WTC11 (cell line): ENCODE measurements around the gene CCDC80. TPM values are rescaled to one million over a fixed set of nuclear protein-coding genes. Genes with fewer than 3 reads are reported as not detected.

Source experiments
- ATAC-seq: fragments of 200-7000 bp; cut with Tn5 transposase; 2 replicates; pipeline ENCODE4 v1.10.0; 2021; ENCODE audit warnings: mild to moderate bottlenecking, moderate library complexity
- CTCF ChIA-PET: fragments of 300-600 bp; sonication (Branson Sonifier 250); formaldehyde crosslinking; loops from one replicate; lab custom pipeline; 2021; ENCODE audit warnings: antibody characterized with exemption; lab: Charles Lee
- POLR2A ChIA-PET: fragments of 350-600 bp; sonication (Branson Sonifier 250); formaldehyde crosslinking; loops from one replicate; lab custom pipeline; 2021; ENCODE audit warnings: antibody characterized with exemption; lab: Charles Lee
- DNase-seq: peaks from one replicate; pipeline ENCODE4 v3.0.0; 2021; ENCODE audit warnings: low spot score
- H3K27ac Mint-ChIP-seq: 2 replicates; pipeline ENCODE4 v1.8.0; 2021; ENCODE audit warnings: mixed read lengths
- H3K27me3 Mint-ChIP-seq: 2 replicates; pipeline ENCODE4 v1.8.0; 2021; ENCODE audit warnings: low read depth, mild to moderate bottlenecking, moderate library complexity, mixed read lengths
- H3K36me3 Mint-ChIP-seq: 2 replicates; pipeline ENCODE4 v1.8.0; 2021; ENCODE audit warnings: mixed read lengths
- H3K4me1 Mint-ChIP-seq: 2 replicates; pipeline ENCODE4 v1.8.0; 2022; ENCODE audit warnings: mixed read lengths
- H3K4me3 Mint-ChIP-seq: 2 replicates; pipeline ENCODE4 v1.8.0; 2021; ENCODE audit warnings: mild to moderate bottlenecking, moderate library complexity, mixed read lengths
- H3K9me3 Mint-ChIP-seq: 2 replicates; pipeline ENCODE4 v1.8.0; 2021; ENCODE audit warnings: mixed read lengths
- E2F1 ChIP-seq: sonication (generic); formaldehyde crosslinking; IDR thresholded peaks from 2 replicates; pipeline ENCODE4 v1.8.0; 2022; ENCODE audit warnings: mild to moderate bottlenecking, missing genetic modification reagents
- ETV6 ChIP-seq: sonication (generic); formaldehyde crosslinking; IDR thresholded peaks from 2 replicates; pipeline ENCODE4 v1.8.1; 2022; ENCODE audit warnings: mild to moderate bottlenecking, missing genetic modification reagents
- FOXJ3 ChIP-seq: sonication (generic); formaldehyde crosslinking; IDR thresholded peaks from 2 replicates; pipeline ENCODE4 v1.9.0; 2021; ENCODE audit warnings: missing genetic modification reagents, mild to moderate bottlenecking, borderline replicate concordance
- HMGXB4 ChIP-seq: sonication (generic); formaldehyde crosslinking; IDR thresholded peaks from 2 replicates; pipeline ENCODE4 v1.8.1; 2023; ENCODE audit warnings: mild to moderate bottlenecking, moderate library complexity, missing genetic modification reagents
- JAZF1 ChIP-seq: fragments of 250-450 bp; sonication (Bioruptor Pico); IDR thresholded peaks from 2 replicates; pipeline ENCODE4 v1.9.0; 2021; ENCODE audit warnings: moderate library complexity, mild to moderate bottlenecking, inconsistent platforms
- JUN ChIP-seq: sonication (generic); formaldehyde crosslinking; IDR thresholded peaks from 2 replicates; pipeline ENCODE4 v1.8.0; 2023; ENCODE audit warnings: mild to moderate bottlenecking, missing genetic modification reagents
- KAT7 ChIP-seq: sonication (generic); formaldehyde crosslinking; IDR thresholded peaks from 2 replicates; pipeline ENCODE4 v1.8.1; 2023; ENCODE audit warnings: missing genetic modification reagents, mild to moderate bottlenecking, borderline replicate concordance
- NR1H2 ChIP-seq: sonication (generic); formaldehyde crosslinking; IDR thresholded peaks from 2 replicates; pipeline ENCODE4 v1.9.0; 2021; ENCODE audit warnings: mild to moderate bottlenecking, moderate library complexity, missing genetic modification reagents
- PRRX2 ChIP-seq: fragments of 250-450 bp; sonication (Bioruptor Pico); IDR thresholded peaks from 2 replicates; pipeline ENCODE4 v1.8.0; 2021; ENCODE audit warnings: mild to moderate bottlenecking
- RELA ChIP-seq: sonication (generic); formaldehyde crosslinking; IDR thresholded peaks from 2 replicates; pipeline ENCODE4 v1.8.1; 2022; ENCODE audit warnings: missing genetic modification reagents, mild to moderate bottlenecking, borderline replicate concordance
- SMAD4 ChIP-seq: sonication (generic); formaldehyde crosslinking; IDR thresholded peaks from 2 replicates; pipeline ENCODE4 v1.8.0; 2022; ENCODE audit warnings: mild to moderate bottlenecking, missing genetic modification reagents
- SOX15 ChIP-seq: fragments of 250-450 bp; sonication (Bioruptor Pico); IDR thresholded peaks from 2 replicates; pipeline ENCODE4 v1.9.0; 2021; ENCODE audit warnings: mild to moderate bottlenecking
- TCF7 ChIP-seq: sonication (generic); formaldehyde crosslinking; IDR thresholded peaks from 2 replicates; pipeline ENCODE4 v1.8.0; 2022; ENCODE audit warnings: mild to moderate bottlenecking, low read depth, missing genetic modification reagents, moderate library complexity
- ZNF121 ChIP-seq: sonication (generic); formaldehyde crosslinking; IDR thresholded peaks from 2 replicates; pipeline ENCODE4 v1.8.0; 2023; ENCODE audit warnings: missing genetic modification reagents
- ZNF232 ChIP-seq: sonication (generic); formaldehyde crosslinking; IDR thresholded peaks from 2 replicates; pipeline ENCODE4 v1.8.0; 2022; ENCODE audit warnings: mild to moderate bottlenecking, missing genetic modification reagents
- ZNF423 ChIP-seq: fragments of 250-450 bp; sonication (Bioruptor Pico); IDR thresholded peaks from 2 replicates; pipeline ENCODE4 v2.1.2; 2022; ENCODE audit warnings: mild to moderate bottlenecking, moderate library complexity
- total RNA-seq: library from RNA; stranded (reverse); gene quantifications from 3 replicates; pipeline ENCODE4 v1.2.3, GENCODE V29; 2021
- TF ChIP-seq, protein P1 (sequence below): fragments of 250-450 bp; sonication (Bioruptor Pico); IDR thresholded peaks from 2 replicates; pipeline ENCODE4 v1.9.0; 2021; ENCODE audit warnings: mild to moderate bottlenecking
- TF ChIP-seq, protein P2 (sequence below): sonication (generic); formaldehyde crosslinking; IDR thresholded peaks from 2 replicates; pipeline ENCODE4 v1.8.1; 2022; ENCODE audit warnings: low read depth, mild to moderate bottlenecking, moderate library complexity, missing genetic modification reagents, borderline replicate concordance

The CCDC80 gene
- total RNA-seq, 1 experiment from 2014 or later: 10.9 TPM

DNA sequence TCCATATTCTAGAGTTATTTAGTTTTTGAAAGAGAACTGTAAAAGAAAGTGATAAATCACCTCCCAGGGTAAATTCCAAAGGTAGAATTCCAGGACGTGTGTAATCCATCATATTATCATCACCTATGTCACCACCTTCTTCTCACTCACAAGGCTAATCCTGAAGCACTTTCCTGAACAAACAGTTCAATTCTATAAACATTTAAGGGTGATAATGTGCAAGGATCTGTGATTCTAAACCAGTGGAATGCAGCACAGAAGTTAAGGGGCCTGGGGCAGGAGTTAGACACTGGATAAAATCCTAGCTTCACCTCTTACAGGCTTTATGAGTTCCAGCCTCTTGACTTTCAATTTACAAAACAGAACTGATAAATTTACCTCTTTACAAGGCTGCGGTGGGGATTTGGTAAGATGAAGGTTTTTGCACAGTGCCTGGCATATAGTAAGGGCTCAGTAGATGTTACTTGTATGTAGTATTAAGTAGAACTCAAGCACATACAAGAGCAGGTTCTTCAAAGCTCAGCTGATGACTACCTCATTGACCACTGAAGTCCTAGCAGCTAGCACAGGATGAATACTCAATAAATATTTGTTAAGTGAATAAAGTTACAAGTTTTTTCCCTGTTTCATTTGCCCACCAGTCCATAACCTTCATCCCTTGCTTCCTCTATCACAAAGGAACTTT, 47.3 kb upstream of the CCDC80 start:
- TF ChIP-seq SMAD4 (CRISPR knock-in tag) (no peak), RELA (no peak), SOX15 (CRISPR knock-in tag) (no peak), KAT7 (CRISPR knock-in tag) (no peak), E2F1 (CRISPR knock-in tag) (no peak)
- no peak for ATAC-seq
- no peaks in the 10 kb centered on the region for H3K27me3 Mint-ChIP-seq
- ChIA-PET CTCF (interaction anchor here (1.4 to 1.9 kb wide), 3 partner anchors 45 to 291 kb away, joined by 3 to 7 read pairs (median 5); no protein-coding TSS in a partner anchor), POLR2A (no interaction called here)
- peaks cover 51% of the 10 kb centered on the region for H3K4me1 Mint-ChIP-seq
- H3K4me3 Mint-ChIP-seq: no peak overlapping the region
- peaks cover 3% of the 10 kb centered on the region for H3K36me3 Mint-ChIP-seq
- no peak overlapping the region for H3K27ac Mint-ChIP-seq
- no peak for DNase-seq
- H3K9me3 Mint-ChIP-seq: peaks cover 6% of the 10 kb centered on the region

DNA sequence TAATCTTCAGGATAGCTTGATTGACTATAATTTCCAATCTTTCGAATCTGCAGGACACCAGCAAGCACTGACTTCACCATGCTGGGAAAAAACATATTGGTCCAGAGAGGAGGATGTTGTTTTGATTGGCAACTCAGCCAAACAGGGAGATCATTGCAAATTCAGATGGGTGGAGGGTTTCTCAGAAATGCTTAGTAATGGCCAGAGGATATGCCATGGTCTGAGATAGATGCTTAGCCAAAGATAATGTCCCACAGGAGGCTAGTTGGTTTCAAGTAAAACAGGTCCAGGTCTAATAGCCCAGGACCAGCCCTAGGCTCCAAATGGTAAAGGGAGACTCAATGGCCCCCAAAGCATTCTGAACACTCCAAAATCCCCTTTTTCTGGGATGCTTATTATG, 46.7 kb upstream of the CCDC80 start:
- H3K27ac Mint-ChIP-seq: no peak overlapping the region
- POLR2A ChIA-PET: no interaction called here
- no peak for DNase-seq
- peaks cover 6% of the 10 kb centered on the region for H3K9me3 Mint-ChIP-seq
- TF ChIP-seq, protein P1, sequence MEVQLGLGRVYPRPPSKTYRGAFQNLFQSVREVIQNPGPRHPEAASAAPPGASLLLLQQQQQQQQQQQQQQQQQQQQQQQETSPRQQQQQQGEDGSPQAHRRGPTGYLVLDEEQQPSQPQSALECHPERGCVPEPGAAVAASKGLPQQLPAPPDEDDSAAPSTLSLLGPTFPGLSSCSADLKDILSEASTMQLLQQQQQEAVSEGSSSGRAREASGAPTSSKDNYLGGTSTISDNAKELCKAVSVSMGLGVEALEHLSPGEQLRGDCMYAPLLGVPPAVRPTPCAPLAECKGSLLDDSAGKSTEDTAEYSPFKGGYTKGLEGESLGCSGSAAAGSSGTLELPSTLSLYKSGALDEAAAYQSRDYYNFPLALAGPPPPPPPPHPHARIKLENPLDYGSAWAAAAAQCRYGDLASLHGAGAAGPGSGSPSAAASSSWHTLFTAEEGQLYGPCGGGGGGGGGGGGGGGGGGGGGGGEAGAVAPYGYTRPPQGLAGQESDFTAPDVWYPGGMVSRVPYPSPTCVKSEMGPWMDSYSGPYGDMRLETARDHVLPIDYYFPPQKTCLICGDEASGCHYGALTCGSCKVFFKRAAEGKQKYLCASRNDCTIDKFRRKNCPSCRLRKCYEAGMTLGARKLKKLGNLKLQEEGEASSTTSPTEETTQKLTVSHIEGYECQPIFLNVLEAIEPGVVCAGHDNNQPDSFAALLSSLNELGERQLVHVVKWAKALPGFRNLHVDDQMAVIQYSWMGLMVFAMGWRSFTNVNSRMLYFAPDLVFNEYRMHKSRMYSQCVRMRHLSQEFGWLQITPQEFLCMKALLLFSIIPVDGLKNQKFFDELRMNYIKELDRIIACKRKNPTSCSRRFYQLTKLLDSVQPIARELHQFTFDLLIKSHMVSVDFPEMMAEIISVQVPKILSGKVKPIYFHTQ (CRISPR knock-in tag): no peak
- no peak for TF ChIP-seq ZNF232
- no peak for TF ChIP-seq JUN (CRISPR knock-in tag)
- TF ChIP-seq, protein P2, sequence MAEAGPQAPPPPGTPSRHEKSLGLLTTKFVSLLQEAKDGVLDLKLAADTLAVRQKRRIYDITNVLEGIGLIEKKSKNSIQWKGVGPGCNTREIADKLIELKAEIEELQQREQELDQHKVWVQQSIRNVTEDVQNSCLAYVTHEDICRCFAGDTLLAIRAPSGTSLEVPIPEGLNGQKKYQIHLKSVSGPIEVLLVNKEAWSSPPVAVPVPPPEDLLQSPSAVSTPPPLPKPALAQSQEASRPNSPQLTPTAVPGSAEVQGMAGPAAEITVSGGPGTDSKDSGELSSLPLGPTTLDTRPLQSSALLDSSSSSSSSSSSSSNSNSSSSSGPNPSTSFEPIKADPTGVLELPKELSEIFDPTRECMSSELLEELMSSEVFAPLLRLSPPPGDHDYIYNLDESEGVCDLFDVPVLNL (CRISPR knock-in tag): no peak
- TF ChIP-seq TCF7 (CRISPR knock-in tag): no peak
- no peak for TF ChIP-seq ZNF121 (CRISPR knock-in tag)
- no peak for TF ChIP-seq ETV6 (CRISPR knock-in tag)
- no peak for TF ChIP-seq ZNF423
- TF ChIP-seq FOXJ3 (CRISPR knock-in tag): no peak
- no peak for TF ChIP-seq HMGXB4 (CRISPR knock-in tag)
- no peak for TF ChIP-seq JAZF1
- TF ChIP-seq NR1H2 (CRISPR knock-in tag): no peak
- TF ChIP-seq PRRX2 (CRISPR knock-in tag): no peak
- H3K27me3 Mint-ChIP-seq: no peaks in the 10 kb centered on the region
- H3K4me1 Mint-ChIP-seq: peaks cover 47% of the 10 kb centered on the region
- CTCF ChIA-PET: interaction anchor here (1.0 kb wide), 1 partner anchor 47 kb away, joined by 4 read pairs; no protein-coding TSS in a partner anchor
- ATAC-seq: no peak
- H3K36me3 Mint-ChIP-seq: peaks cover under 1% of the 10 kb centered on the region
- no peak overlapping the region for H3K4me3 Mint-ChIP-seq
